H1 (cell line): ENCODE results near the gene CLPTM1L. TPM values are rescaled to one million over a fixed set of nuclear protein-coding genes. Genes with fewer than 3 reads are reported as not detected.

Source experiments
- CTCF ChIA-PET: fragments of 300-600 bp; sonication (Branson Sonifier 250); formaldehyde crosslinking; loops from one replicate; lab custom pipeline; 2021; ENCODE audit not compliant: partially characterized antibody; lab: Charles Lee
- POLR2A ChIA-PET: fragments of 300-600 bp; sonication (Branson Sonifier 250); formaldehyde crosslinking; loops from one replicate; lab custom pipeline; 2021; ENCODE audit warnings: inconsistent platforms; ENCODE audit not compliant: partially characterized antibody; lab: Charles Lee
- DNase-seq, 2 experiments: peaks; one replicate each; pipeline versions ENCODE4 v3.0.0 to v3.0.0-alpha.2; 2010 to 2022; ENCODE audit warnings: low spot score in 2 of 2, low read depth in 1 of 2, mixed read lengths in 1 of 2
- FAIRE-seq: peaks from 2 replicates; lab custom pipeline; 2011; peaks lifted over from hg19 to GRCh38; lab: Jason Lieb, UNC
- H2AFZ ChIP-seq: 2 replicates; pipeline ENCODE4 v1.8.1; 2012; ENCODE audit warnings: low read length, inconsistent platforms
- H2AK5ac ChIP-seq: 2 replicates; pipeline ENCODE4 v1.6.1; 2013; ENCODE audit warnings: low read depth, low read length
- H2BK120ac ChIP-seq: replicated peaks from 2 replicates; pipeline ENCODE3; 2013; ENCODE audit warnings: low read depth, low read length, inconsistent platforms
- H2BK12ac ChIP-seq: 2 replicates; pipeline ENCODE4 v1.6.1; 2013; ENCODE audit warnings: low read depth, low read length
- H2BK15ac ChIP-seq: 2 replicates; pipeline ENCODE4 v1.6.1; 2013; ENCODE audit warnings: low read length
- H2BK20ac ChIP-seq: 2 replicates; pipeline ENCODE4 v1.6.1; 2013; ENCODE audit warnings: low read length
- H2BK5ac ChIP-seq: 2 replicates; pipeline ENCODE4 v1.6.1; 2013; ENCODE audit warnings: low read depth, low read length
- H3K14ac ChIP-seq: 2 replicates; pipeline ENCODE4 v1.6.1; 2013; ENCODE audit warnings: inconsistent platforms; ENCODE audit not compliant: insufficient read length
- H3K18ac ChIP-seq: 2 replicates; pipeline ENCODE4 v1.6.1; 2013; ENCODE audit warnings: low read length; ENCODE audit errors: extremely low read depth
- H3K23ac ChIP-seq: 2 replicates; pipeline ENCODE4 v1.6.1; 2013; ENCODE audit warnings: inconsistent platforms; ENCODE audit not compliant: insufficient read length
- H3K23me2 ChIP-seq: 2 replicates; pipeline ENCODE4 v1.6.1; 2013; ENCODE audit warnings: low read depth, low read length
- H3K27ac ChIP-seq: 2 replicates; pipeline ENCODE4 v1.6.1; 2011; ENCODE audit warnings: low read depth, low read length, inconsistent platforms
- H3K27me3 ChIP-seq, 4 experiments: replicated peaks in 1 of 4; 1 replicate in 1 of 4; 2 replicates in 3 of 4; pipeline versions ENCODE4 v1.6.1 to v1.8.1; 2011 to 2013; ENCODE audit warnings: low read length in 3 of 4, mild to moderate bottlenecking in 3 of 4, inconsistent platforms in 2 of 4, mixed read lengths in 2 of 4, moderate library complexity in 1 of 4; ENCODE audit not compliant: control insufficient read depth in 3 of 4, insufficient read depth in 3 of 4; ENCODE audit errors: extremely low read depth in 1 of 4
- H3K36me3 ChIP-seq, 4 experiments: 2 replicates each; pipeline versions ENCODE4 v1.6.1 to v1.8.1; 2011 to 2013; ENCODE audit warnings: mild to moderate bottlenecking in 4 of 4, low read length in 3 of 4, moderate library complexity in 2 of 4, control low read depth in 1 of 4, inconsistent platforms in 1 of 4; ENCODE audit not compliant: insufficient read depth in 4 of 4, control insufficient read depth in 2 of 4
- H3K4ac ChIP-seq: replicated peaks from 2 replicates; pipeline ENCODE3; 2013; ENCODE audit warnings: low read length, low read depth, mixed read lengths, inconsistent platforms; ENCODE audit not compliant: insufficient read length
- H3K4me1 ChIP-seq, 4 experiments: replicated peaks in 1 of 4; 1 replicate in 1 of 4; 2 replicates in 3 of 4; pipeline versions ENCODE4 v1.6.1 to v1.8.1; 2011 to 2013; ENCODE audit warnings: low read length in 3 of 4, inconsistent platforms in 2 of 4, mixed read lengths in 1 of 4; ENCODE audit not compliant: insufficient read depth in 4 of 4, control insufficient read depth in 3 of 4
- H3K4me2 ChIP-seq, 2 experiments: 2 replicates each; pipeline versions ENCODE4 v1.6.1 to v1.8.1; 2011 to 2013; ENCODE audit warnings: low read depth in 2 of 2, low read length in 2 of 2, control low read depth in 1 of 2, inconsistent platforms in 1 of 2, mild to moderate bottlenecking in 1 of 2; ENCODE audit not compliant: insufficient read depth in 1 of 2
- H3K4me3 ChIP-seq, 4 experiments: fragments of 200-600, 300-600 bp in 1 of 4; sonication (generic), shearing (Covaris generic), sonication (Bioruptor Twin) in 1 of 4; 2 replicates each; pipeline versions ENCODE4 v1.5.1 to v1.8.1; 2011 to 2016; ENCODE audit warnings: low read length in 4 of 4, low read depth in 3 of 4, control low read depth in 2 of 4, inconsistent platforms in 2 of 4, mild to moderate bottlenecking in 2 of 4, mixed read lengths in 1 of 4, moderate library complexity in 1 of 4; ENCODE audit not compliant: insufficient read depth in 2 of 4; ENCODE audit errors: extremely low read depth in 1 of 4
- H3K56ac ChIP-seq: replicated peaks from 2 replicates; pipeline ENCODE3; 2013; ENCODE audit warnings: low read depth, mild to moderate bottlenecking, mixed read lengths, low read length, inconsistent platforms; ENCODE audit not compliant: insufficient read length
- H3K79me1 ChIP-seq: 2 replicates; pipeline ENCODE4 v1.6.1; 2013; ENCODE audit warnings: low read depth, low read length, control low read depth
- H3K79me2 ChIP-seq, 2 experiments: 2 replicates each; pipeline versions ENCODE4 v1.6.1 to v1.8.1; 2012 to 2013; ENCODE audit warnings: low read length in 2 of 2, mild to moderate bottlenecking in 2 of 2, inconsistent platforms in 1 of 2; ENCODE audit not compliant: insufficient read depth in 2 of 2, control insufficient read depth in 1 of 2
- H3K9ac ChIP-seq, 4 experiments: replicated peaks in 1 of 4; 1 replicate in 1 of 4; 2 replicates in 3 of 4; pipeline versions ENCODE4 v1.6.1 to v1.8.1; 2011 to 2013; ENCODE audit warnings: low read depth in 3 of 4, low read length in 3 of 4, control low read depth in 2 of 4, mild to moderate bottlenecking in 2 of 4, moderate library complexity in 2 of 4, inconsistent platforms in 1 of 4; ENCODE audit errors: extremely low read depth in 1 of 4
- H3K9me3 ChIP-seq, 2 experiments: 2 replicates each; pipeline versions ENCODE4 v1.6.1 to v1.8.1; 2012 to 2013; ENCODE audit warnings: mild to moderate bottlenecking in 2 of 2, moderate library complexity in 2 of 2, control low read depth in 1 of 2, inconsistent platforms in 1 of 2, low read depth in 1 of 2, low read length in 1 of 2, mixed read lengths in 1 of 2; ENCODE audit not compliant: insufficient read depth in 2 of 2
- H4K20me1 ChIP-seq, 2 experiments: replicated peaks in 1 of 2; 2 replicates each; pipeline versions ENCODE3 to v1.8.1; 2011 to 2013; ENCODE audit warnings: inconsistent platforms in 2 of 2, low read length in 2 of 2, mild to moderate bottlenecking in 1 of 2; ENCODE audit not compliant: insufficient read depth in 2 of 2, control insufficient read depth in 1 of 2
- H4K5ac ChIP-seq: 2 replicates; pipeline ENCODE4 v1.6.1; 2013; ENCODE audit warnings: low read length, low read depth, mixed read lengths, inconsistent platforms; ENCODE audit not compliant: insufficient read length
- H4K8ac ChIP-seq: 2 replicates; pipeline ENCODE4 v1.8.0; 2013; ENCODE audit warnings: mild to moderate bottlenecking, moderate library complexity, low read length, inconsistent platforms; ENCODE audit not compliant: insufficient read depth; ENCODE audit errors: extremely low read depth
- H4K91ac ChIP-seq: replicated peaks from 2 replicates; pipeline ENCODE3; 2013; ENCODE audit warnings: low read length, mixed read lengths, inconsistent platforms; ENCODE audit not compliant: insufficient read length
- RXRA ChIP-seq: IDR thresholded peaks from 2 replicates; pipeline ENCODE4 v1.6.1; 2011; ENCODE audit warnings: low read depth, mild to moderate bottlenecking, low read length, moderate library complexity; ENCODE audit not compliant: insufficient read depth
- ZNF274 ChIP-seq: IDR thresholded peaks from 2 replicates; pipeline ENCODE4 v1.7.0; 2012; ENCODE audit warnings: low read length, borderline replicate concordance; ENCODE audit errors: extremely low read depth
- WGBS, 2 experiments: shearing (Covaris generic) in 1 of 2; methylation state at CpG; one replicate each; pipeline versions ENCODE4 v1.1.6 to v1.1.7; 2013 to 2015; ENCODE audit warnings: low lambda C conversion rate in 2 of 2, mixed read lengths in 2 of 2, inconsistent platforms in 1 of 2, low coverage in 1 of 2, missing lambda C conversion rate in 1 of 2; ENCODE audit not compliant: insufficient replicate concordance in 2 of 2, insufficient coverage in 1 of 2, insufficient read length in 1 of 2; ENCODE audit errors: extremely low coverage in 1 of 2, missing lambda C conversion rate in 1 of 2; 5-methylcytosine and 5-hydroxymethylcytosine counted together
- polyA plus RNA-seq, 7 experiments: library from polyadenylated mRNA; depleted of rRNA in 3 of 7; stranded (reverse) in 5 of 7; unstranded in 2 of 7; fragments of >200 nt in 5 of 7; fragments of 200-250 nt in 2 of 7; gene quantifications; 1 replicate in 5 of 7; 2 replicates in 1 of 7; 4 replicates in 1 of 7; pipeline versions ENCODE4 v1.2.1 to v1.2.3, GENCODE V29; 2011 to 2013; ENCODE audit warnings: missing spikeins in 2 of 7, mixed read lengths in 2 of 7
- total RNA-seq: library from RNA; stranded (reverse); fragmentation: NEBNext Ultra II Directional; extraction: Animal tissue kit (Norgen Biotek cat#: 25700); gene quantifications from 2 replicates; pipeline ENCODE4 v1.2.1, GENCODE V29; 2021

Gene CLPTM1L
- total and polyA plus RNA-seq, 2 of the 8 experiments (the other 6 are each of a cell fraction or from before 2014, with no cell fraction given): 102 to 119 TPM

- no peak overlapping the region for H2BK15ac ChIP-seq
- H2BK5ac ChIP-seq: no peak overlapping the region; the same call in 1 of the 2 replicates
- H2BK120ac ChIP-seq: no peak overlapping the region
- peaks cover 3% of the 10 kb centered on the region; the same call in 1 of the 2 replicates for H3K23me2 ChIP-seq
- H3K4me1 ChIP-seq: no peaks in the 10 kb centered on the region
- H3K79me1 ChIP-seq: peaks cover 8% of the 10 kb centered on the region
- no peak overlapping the region for H3K9ac ChIP-seq
- no peak overlapping the region for H3K4me3 ChIP-seq
- no peak for DNase-seq
- no peak overlapping the region for H3K18ac ChIP-seq
- H3K27me3 ChIP-seq: no peaks in the 10 kb centered on the region
- H2BK20ac ChIP-seq: no peak overlapping the region
- ChIA-PET POLR2A (no interaction called here), CTCF (no interaction called here)
- peaks cover 3 to 17% of the 10 kb centered on the region in 2 experiments; a peak in 2 of 4 replicates for H3K79me2 ChIP-seq
- no peak overlapping the region for H2AK5ac ChIP-seq
- peaks cover 0 to 11% of the 10 kb centered on the region in 2 experiments for H4K20me1 ChIP-seq
- H4K5ac ChIP-seq: no peak overlapping the region
- no peak overlapping the region for H3K14ac ChIP-seq
- H3K56ac ChIP-seq: no peak overlapping the region
- H3K4me2 ChIP-seq: no peak overlapping the region
- H4K8ac ChIP-seq: no peak overlapping the region
- no peak overlapping the region for H3K27ac ChIP-seq
- no peak overlapping the region for H3K23ac ChIP-seq
- no peak overlapping the region for H4K91ac ChIP-seq
- H3K9me3 ChIP-seq: no peaks in the 10 kb centered on the region; a peak in 1 of 4 replicates
- no peak for FAIRE-seq
- TF ChIP-seq RXRA: no peak
- no peak for TF ChIP-seq ZNF274
- peaks cover 0 to 18% (median 8%) of the 10 kb centered on the region in 4 experiments; a peak in 4 of 8 replicates for H3K36me3 ChIP-seq
- H3K4ac ChIP-seq: no peak overlapping the region
- no peak overlapping the region for H2BK12ac ChIP-seq
- no peak overlapping the region for H2AFZ ChIP-seq
- WGBS, 2 experiments: 98% methylated on average over 8 of the region's 10 CpGs; no CpG with 5 or more reads in 1 of the 2 experiments
These were observed 67.1 kb downstream of the CLPTM1L start for GRCh38 chr5:1277781-1278180.
